Adipose tissue (tissue), 3 donors: Measurements from ENCODE around the gene PHOX2A. TPM values are rescaled to one million over a fixed set of nuclear protein-coding genes. Genes with fewer than 3 reads are reported as not detected.

Source experiments
- H3K27ac ChIP-seq: one replicate; pipeline ENCODE4 v1.5.1; 2013; ENCODE audit warnings: low read depth, low read length
- WGBS, 3 donors: extraction: QIAGEN DNeasy Blood & Tissue Kit; methylation state at CpG; one replicate each; pipeline ENCODE4 v1.1.7; 2013; 5-methylcytosine and 5-hydroxymethylcytosine counted together
- polyA plus RNA-seq, 3 donors: library from polyadenylated mRNA; stranded (reverse); fragments of 200-250 nt; gene quantifications; one replicate each; pipeline ENCODE4 v1.2.3, GENCODE V29; 2013
- donor health status: healthy with polysubstance abuse.
- donor health status: Bipolar disorder and iron deficiency.
- donor health status: healthy.

Gene PHOX2A
- polyA plus RNA-seq, 3 donors = 0.08 TPM; not detected in 2

DNA sequence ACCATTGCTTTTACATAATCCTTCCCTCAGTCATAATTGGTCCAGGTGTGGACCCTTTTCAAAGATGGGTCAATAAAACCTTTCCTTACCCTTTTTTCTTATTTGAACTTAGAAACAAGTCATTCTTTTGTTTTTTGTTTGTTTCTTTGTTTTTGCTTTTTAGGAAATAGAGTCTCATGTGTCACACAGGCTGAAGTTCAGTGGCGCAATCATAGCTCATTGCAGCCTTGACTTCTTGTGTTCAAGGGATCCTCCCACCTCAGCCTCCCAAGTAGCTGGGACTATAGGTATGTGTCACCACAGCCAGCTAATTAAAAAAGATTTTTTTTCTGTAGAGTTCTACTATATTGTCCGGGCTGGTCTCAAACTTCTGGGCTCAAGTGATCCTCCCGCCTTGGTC, 9.4 kb upstream of the PHOX2A start:
- 91 to 96% (median 92%) methylated on average over 3 of the region's 3 CpGs for WGBS, 3 donors
- H3K27ac ChIP-seq = no peak overlapping the region

DNA sequence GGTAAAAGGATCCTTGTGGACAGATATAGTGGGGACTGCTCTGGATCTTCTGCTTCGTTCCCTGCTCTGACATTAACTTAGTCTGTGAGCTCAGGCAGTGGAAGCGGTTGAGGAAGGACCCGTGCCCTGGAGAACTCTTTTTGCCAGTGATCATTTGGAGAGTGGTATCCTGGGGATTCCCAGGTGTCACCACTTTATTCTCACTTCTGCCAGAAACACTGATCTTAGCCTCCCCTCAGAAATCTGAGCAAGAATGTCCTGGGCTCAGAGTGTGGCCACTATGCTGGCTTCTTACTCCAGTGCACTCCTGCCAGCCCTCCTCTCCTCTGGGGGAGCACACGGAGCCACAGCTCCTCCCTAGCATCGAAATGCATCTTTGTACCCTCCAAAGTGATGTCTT, 7.6 kb upstream of the PHOX2A start:
- H3K27ac ChIP-seq = no peak overlapping the region
- WGBS, 3 donors = 61 to 86% (median 78%) methylated on average over 5 of the region's 5 CpGs

DNA sequence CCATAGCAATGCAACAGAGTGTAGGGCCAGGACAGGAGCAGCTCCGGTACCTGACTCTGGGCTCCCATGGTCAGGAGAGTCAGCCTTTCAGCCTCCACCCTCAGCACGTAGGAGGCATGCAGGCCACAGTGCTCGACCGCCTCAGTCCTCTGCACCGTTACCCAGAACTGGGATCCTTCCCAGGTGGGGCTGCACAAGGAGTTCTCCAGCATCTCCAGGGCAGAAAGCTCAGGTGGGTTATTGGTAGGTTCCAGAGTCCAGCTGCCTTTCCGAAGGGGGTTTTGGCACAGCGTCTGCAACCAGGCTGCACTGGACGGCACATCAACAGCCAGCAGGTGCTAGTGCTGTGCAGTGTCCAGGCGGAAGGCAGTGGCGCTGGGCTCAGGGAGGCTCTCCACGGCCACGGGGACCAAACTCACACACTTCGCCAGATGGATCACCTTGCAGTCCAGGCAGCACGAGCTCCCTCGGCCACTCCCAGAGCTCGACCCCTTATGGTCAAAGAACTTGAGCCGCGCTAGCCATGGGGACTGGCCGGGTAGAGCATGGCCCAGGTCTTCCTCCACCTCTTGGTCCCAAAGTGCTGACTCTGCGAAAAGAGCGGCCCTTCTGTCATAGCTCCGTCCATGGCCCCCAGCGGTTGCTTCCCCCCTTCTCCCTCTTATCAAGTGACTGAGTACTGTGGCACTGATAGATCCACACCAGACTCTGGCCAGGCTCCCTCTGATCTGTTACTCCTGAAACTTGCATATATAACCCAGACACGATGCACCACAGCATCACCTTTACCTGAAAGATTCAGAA, 6.9 kb upstream of the PHOX2A start:
- 84 to 88% (median 86%) methylated on average over 24 of the region's 24 CpGs for WGBS, 3 donors
- no peak overlapping the region for H3K27ac ChIP-seq

DNA sequence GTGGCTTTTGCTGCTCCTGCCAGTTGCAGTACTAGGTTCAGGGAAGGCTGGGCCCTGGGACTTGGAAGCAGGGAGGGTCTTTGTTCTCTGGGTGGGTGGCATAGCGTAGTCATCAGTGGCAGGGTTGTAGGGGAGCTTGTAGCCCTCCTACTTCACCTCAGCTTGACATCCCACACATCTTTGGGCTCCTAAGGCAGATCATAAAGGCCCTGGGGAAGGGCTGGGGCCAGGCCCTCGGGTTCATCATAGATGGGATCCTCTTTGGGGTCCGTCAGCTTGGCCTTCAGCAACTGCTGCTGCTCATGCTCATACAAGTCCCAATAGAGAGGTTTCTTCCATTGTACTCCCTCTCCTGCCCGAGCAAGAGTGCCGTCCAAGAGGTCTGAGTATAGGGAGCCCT, 6.0 kb upstream of the PHOX2A start:
- WGBS, 3 donors = 83 to 92% (median 88%) methylated on average over 5 of the region's 5 CpGs
- H3K27ac ChIP-seq = no peak overlapping the region

DNA sequence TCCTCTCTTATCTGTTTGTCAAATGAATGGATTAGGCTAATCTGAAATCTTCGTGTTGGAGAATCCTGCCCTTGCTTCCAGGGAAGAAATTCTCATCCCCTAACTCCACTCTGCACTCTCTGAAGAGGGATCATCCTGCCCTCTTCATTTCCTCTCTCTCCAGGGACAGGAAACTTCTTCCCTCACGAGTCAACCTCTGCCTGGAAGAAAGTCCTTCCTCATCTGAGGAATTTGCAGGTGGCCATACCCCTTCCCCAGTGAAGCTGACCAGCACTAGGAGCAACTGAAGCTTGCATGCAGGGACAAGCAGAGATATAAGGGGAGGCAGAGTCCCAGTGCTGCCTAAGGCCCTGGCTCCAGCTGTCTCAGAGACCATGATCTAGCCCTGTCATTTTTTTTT, 3.6 kb upstream of the PHOX2A start:
- WGBS, 3 donors = 30 to 40% (median 35%) methylated on average over 2 of the region's 2 CpGs
- no peak overlapping the region for H3K27ac ChIP-seq

DNA sequence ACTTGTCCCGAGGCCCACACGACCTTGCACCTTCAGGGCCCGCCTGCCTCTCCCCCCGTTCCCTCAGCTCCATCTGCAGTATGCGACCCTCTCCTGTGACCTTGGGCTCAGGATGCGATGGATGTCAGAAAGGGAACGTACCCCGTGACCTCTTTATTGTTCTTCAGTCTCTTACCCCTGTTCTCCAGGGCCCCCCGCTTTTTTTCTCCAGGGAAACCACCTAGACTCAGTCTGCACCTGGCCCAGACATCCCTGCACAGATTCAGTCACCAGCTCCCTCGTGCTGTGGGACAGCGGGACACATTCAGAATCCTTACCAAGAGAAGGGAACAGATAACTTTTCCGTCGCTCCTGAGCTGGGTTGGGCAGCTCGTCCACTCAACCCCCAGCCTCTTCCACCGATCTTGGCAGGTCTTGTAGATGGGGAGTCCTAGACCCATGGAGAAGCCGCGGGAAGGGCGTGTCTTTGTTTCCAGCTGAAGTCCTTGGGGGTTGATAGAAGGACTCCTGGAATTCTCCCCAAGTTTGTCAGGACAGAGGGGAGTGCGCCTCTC, 1.4 kb upstream of the PHOX2A start:
- WGBS, 3 donors = 12 to 20% (median 15%) methylated on average over 19 of the region's 19 CpGs
- no peak overlapping the region for H3K27ac ChIP-seq

DNA sequence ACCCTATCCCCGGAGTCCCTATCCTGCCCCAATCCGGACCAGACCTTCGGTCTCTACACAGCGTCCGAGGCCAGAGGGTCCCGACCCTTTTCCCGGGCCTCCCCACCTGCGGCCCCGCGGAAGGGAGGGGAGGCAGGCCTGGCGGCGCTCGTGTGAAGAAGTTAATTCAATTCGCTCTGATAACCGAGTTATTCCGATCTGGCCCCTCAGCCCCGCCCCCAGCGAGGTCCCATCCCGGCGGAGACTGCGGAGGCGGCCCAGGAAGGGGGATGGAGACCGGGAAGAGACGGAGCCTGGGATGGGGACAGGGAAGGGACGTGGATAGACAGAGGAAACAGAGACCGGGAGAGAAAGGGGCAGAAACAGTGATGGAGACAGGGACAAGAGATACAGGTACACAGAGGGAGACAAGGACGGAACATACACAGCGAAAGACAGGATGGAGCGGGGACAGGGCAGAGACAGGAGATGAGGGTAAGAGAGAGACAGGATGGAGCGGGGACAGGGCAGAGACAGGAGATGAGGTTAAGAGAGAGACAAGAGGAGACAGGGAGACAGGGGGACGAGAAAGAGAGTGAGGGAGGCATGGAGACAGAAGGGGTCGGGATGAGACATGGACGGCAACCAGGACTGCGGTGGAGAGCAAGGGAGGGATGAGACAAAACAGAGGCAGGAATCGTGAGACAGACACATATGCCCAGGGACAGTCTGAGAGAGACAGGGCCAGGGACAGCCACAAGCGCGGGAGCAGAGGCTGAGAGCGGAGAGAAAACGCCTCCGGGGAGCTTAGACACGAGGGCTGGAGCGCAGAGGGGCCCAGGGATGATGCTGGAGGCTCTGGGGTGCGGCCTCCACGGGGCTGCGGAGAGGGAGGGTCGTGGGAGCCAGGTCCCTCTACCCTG, 636 bp upstream of the PHOX2A start:
- WGBS, 3 donors = 6 to 9% (median 7%) methylated on average over 44 to 46 of the region's 46 CpGs
- H3K27ac ChIP-seq = no peak overlapping the region

DNA sequence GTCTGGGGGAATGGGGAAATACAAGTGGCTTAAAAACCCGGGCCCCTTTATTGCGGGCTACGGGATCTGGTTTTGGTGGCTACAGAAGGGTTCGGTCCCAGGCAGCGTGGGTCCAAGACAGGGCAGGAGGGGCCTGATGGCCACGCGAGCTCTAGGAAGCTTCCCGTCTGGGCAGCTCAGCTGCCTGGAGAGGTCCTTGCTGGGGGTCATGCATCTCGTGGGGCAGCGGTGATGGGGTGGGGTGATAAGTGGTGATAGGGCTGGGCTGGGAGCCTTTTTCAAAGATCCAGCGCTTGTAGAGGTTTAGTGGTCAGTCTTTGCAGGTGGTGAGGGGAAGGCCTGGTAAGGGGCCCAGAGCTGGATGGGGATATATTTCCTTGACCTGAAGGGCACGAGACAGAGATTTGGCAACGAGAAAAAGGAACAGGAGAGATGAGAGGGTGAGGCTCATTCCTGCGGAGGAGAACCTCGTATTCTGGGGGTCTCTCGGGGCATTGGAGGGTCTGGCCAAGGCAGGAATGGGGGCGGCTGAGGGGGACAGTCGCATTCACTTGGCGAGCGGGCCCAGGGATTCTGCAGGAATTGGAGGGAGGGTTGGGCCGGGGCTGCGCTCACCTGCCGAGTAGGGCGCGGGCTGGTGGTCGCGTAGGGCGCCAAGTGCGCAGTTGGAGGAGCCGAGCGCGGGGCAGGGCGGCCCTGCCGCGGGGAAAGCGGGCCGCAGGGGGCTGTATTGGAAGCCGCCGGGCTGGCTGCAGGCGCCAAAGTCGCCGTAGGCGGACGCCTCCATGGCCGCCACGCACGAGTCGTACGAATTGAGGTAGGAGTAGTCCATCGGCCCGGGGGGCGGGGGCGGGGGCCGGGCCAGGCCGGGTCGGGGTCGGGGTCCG, 560 bp downstream of the PHOX2A start:
- 24 to 26% (median 25%) methylated on average over 47 to 58 of the region's 58 CpGs for WGBS, 3 donors
- H3K27ac ChIP-seq = no peak overlapping the region

DNA sequence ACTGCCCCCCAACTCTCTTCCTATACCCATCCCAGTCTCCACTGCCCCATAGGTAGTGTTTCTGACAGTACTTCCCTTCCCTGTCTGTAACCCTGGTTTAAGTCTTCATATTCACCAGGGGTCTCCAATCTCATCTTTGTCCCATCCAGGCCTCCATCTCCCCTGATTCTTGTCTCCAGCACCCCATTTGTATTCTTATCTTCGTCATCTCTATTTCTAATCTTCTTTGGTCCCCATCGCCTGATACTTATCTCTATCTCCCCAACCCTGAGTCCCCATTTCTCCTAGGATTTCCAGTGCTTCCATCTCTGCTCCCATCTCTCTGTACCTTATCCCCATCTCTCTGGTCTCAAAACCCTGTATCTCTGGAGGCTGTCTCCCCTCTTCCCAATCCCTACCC, 1.8 kb downstream of the PHOX2A start:
- whole genome bisulfite sequencing, 3 donors = 84 to 97% (median 93%) methylated on average over 2 of the region's 2 CpGs
- no peak overlapping the region for H3K27ac ChIP-seq

DNA sequence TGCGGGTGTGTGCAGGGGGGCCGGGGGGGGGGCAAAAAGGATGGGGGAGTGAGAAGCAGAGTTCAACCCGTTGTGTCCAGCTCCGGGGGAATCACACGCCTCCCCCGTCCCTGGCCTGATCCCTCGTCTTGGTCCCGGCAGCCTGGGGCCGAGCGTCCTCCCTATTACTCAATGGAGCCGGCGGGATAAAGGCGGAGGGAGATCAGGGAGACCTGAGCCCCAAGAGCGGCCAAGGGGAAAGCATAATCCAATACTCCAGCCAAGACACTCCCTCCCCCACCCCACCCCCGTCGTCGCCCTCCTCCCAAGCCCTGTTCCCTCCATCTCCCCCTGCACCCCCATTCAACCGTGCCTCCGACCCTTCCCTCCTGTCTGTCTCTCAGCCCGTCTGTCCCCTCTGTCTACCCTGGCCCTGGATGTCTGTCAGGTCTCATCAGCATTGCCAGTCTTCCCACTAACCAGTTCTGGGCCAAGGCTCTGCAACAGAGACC, 2.6 kb downstream of the PHOX2A start:
- 20 to 41% (median 30%) methylated on average over 16 to 20 of the region's 20 CpGs for WGBS, 3 donors
- H3K27ac ChIP-seq = no peak overlapping the region

DNA sequence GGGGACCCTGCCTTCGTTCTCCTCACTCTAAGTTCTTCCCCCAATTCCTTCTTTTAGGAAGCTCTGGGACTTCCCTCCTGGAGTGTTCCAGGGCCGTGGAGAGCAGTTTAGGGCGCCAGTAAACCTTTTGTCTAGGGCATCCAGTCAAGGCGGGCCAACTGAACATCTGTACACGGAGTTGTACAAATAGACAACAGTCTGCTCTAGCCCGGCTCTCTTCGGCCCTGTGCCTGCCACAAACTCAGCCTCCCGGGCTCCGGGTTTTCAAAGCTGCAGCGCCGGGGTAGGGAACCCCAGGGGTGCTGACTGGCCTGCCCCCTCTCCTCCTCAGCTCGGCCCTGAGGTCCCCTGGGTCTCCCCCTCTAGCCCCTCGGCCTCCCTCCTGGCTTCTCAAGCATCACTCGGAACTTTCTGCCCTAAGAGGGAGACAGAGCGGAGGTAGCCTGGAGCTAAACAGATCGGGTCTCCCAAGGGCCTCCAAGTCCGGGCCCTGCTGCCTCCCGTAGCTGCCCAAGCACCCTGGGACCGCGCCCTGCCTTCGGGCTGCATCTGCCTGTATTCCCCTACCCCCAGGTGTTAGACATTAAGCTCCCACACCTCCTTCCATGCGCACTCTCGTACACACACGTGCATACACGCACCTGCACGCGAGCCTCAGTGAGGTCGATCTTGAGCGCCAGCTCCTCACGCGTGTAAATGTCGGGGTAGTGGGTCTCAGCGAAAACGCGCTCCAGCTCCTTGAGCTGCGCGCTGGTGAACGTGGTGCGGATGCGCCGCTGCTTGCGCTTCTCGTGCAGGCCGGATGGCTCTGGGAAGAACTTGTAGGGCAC, 3.3 kb downstream of the PHOX2A start:
- 13 to 18% (median 15%) methylated on average over 44 of the region's 44 CpGs for WGBS, 3 donors
- no peak overlapping the region for H3K27ac ChIP-seq

DNA sequence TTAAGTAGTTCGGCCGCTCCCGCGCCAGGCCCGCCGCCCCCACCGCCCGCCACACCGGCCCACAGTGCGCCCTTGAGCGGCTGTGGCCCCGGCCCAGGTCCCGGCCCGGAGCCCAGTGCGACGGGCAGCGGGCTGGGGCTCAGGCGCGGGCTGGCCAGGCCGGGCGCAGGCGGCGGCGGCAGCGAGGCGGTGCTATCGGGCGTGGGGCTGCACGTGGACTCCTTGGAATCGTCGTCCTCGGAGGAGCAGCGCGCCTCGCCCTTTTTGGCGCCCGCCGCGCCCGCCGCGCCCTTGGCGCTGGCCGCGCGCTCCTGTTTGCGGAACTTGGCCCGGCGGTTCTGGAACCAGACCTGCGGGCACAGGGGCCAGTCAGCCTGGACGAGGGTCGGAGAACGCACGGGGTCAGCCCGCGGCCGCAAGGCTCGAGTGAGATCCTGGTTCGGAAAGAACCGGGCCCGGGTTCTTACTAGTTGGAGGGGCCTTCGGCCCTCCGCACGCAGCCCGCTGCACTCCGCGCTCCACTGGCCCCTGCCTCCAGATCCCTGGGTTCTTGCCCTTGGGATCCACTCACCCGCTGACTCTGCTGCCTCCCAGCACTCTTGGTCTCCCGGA, 4.0 kb downstream of the PHOX2A start:
- 0 to 2% (median 2%) methylated on average over 49 to 69 of the region's 69 CpGs for WGBS, 3 donors
- H3K27ac ChIP-seq = no peak overlapping the region

DNA sequence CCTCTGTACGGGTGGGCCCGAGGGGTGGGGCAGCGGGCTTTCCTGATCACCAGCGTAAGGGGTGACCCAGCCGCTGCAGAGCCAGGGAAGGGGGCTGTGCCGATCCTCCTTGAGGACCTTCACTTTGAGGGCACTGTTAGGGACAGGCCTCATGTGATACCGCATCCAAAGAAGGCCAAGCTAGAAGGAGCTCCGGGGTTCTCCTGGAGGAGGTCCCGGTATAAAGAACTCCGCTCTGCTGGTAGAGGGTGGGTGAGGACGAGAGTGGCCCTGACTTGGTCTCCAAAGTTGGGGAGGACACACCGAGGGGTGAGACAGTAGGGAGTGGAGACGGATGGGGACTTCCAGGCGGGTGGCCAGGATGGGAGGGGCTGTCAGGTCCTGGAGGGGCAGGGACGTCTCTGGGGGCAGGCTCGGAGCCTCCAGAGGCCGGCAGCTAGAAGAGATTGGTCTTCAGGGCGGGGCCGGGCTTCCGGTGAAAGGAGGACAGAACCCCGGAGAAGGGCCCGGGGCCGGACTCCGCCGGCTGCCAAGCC, 4.6 kb downstream of the PHOX2A start:
- H3K27ac ChIP-seq = no peak overlapping the region
- WGBS, 3 donors = 13 to 15% (median 14%) methylated on average over 17 to 25 of the region's 25 CpGs

DNA sequence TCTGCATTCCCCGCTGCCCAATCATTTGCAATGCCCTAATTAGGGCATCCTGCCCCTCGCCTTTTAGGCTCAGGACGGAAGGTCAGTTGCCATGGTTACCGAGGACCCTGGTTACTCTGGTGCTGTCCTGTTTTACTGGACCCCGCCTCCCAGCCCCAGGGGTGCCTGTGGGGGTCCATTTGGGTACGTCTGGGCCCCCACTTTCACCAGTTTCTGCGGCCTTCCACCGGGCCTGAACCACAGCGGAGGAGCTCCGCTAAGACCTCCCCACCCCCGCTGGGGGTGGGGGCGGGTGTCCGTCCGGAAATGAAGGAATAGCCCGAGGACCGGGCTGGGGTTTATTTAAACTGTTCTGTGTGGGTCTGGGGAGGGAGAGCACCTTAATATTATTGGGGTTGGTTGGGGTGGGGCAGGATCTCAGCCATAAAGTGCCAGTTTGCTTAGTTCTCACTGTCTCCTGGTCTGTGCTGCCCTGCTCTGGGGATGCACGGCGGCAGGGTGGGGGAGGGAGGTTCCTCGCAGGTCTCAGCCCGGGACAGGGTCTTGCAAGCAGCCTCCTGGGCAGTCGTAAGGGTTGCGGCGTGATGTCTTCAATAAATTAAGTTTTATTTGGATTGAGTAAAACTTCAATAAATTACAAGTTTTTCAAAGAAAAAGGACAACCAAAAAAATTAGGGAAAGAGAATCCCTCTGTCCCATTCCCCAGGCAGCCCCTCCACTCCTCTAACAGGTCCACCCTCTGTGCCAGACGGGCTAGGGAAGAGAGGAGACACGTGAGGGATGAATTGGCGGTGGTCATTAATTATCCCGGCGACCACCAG, 5.3 kb downstream of the PHOX2A start:
- no peak overlapping the region for H3K27ac ChIP-seq
- 72 to 78% (median 77%) methylated on average over 28 of the region's 28 CpGs for WGBS, 3 donors

DNA sequence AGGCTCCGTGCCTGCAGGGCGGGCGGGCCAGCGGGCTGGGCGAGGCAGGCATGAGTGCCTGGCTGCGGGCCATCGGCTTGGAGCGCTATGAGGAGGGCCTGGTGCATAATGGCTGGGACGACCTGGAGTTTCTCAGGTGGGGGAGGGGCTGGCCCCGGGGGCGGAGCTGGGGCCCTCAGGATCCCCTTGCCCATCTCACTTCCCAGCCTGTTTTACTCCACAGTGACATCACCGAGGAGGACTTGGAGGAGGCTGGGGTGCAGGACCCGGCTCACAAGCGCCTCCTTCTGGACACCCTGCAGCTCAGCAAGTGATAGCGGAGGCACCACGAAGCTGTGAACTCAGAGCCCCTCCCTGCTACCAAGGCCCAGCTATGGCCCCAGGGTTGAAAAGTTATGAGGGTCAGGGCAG, 5.9 kb downstream of the PHOX2A start:
- H3K27ac ChIP-seq = no peak overlapping the region
- WGBS, 3 donors = 51 to 63% (median 61%) methylated on average over 14 to 16 of the region's 16 CpGs
